ENCODE measurements around the gene SUPT3H. TPM values are rescaled to one million over a fixed set of nuclear protein-coding genes. Genes with fewer than 3 reads are reported as not detected.

SUPT3H gene
- total and polyA plus RNA-seq, 2 of the 8 experiments (the other 6 are each of a cell fraction or from before 2014, with no cell fraction given): 18.8 to 23.0 TPM

DNA sequence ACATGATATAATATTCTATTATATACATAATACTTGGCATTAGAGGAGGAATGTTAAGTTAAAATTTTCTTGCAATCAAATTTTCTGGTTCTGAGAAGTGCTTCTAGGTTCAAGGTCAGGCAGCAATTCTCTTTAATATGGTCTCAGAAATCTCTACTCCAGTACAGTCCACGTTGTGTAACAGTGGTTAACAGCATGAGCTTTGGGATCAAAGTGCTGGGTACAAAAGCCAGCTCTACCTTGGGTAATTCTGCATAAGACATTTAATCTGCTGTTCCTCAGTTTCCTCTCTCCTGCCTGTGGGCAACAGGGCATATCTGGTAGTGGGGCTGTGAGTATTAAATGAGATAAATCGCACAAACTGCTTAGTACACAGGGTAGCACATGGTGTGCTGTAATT lies 552.5 kb downstream of the SUPT3H start:
- Histone ChIP-seq H2BK15ac (ENCODE audit: low read length) (no peak overlapping the region), H3K9ac (replicated peaks in 1 of 4; ENCODE audit: extremely low read depth in 1 of 4, low read depth in 3 of 4, low read length in 3 of 4) (no peak overlapping the region), H3K27me3 (replicated peaks in 1 of 4; ENCODE audit: control insufficient read depth in 3 of 4, extremely low read depth in 1 of 4, insufficient read depth in 3 of 4, low read length in 3 of 4) (no peaks in the 10 kb centered on the region), H3K79me2 (ENCODE audit: control insufficient read depth in 1 of 2, insufficient read depth in 2 of 2, low read length in 2 of 2) (no peaks in the 10 kb centered on the region), H3K4me3 (ENCODE audit: extremely low read depth in 1 of 4, insufficient read depth in 2 of 4, low read depth in 3 of 4, low read length in 4 of 4) (no peak overlapping the region), H2BK120ac (replicated peaks; ENCODE audit: low read depth, low read length) (no peak overlapping the region), H4K91ac (replicated peaks; ENCODE audit: insufficient read length, low read length) (no peak overlapping the region), H3K79me1 (ENCODE audit: low read depth, low read length) (no peaks in the 10 kb centered on the region), H2AK5ac (ENCODE audit: low read depth, low read length) (no peak overlapping the region; the same call in 1 of the 2 replicates), H2BK20ac (ENCODE audit: low read length) (no peak overlapping the region), H4K20me1 (replicated peaks in 1 of 2; ENCODE audit: control insufficient read depth in 1 of 2, insufficient read depth in 2 of 2, low read length in 2 of 2) (no peaks in the 10 kb centered on the region), H3K18ac (ENCODE audit: extremely low read depth, low read length) (no peak overlapping the region), H2AFZ (ENCODE audit: low read length) (no peak overlapping the region), H3K9me3 (ENCODE audit: insufficient read depth in 2 of 2, low read depth in 1 of 2, low read length in 1 of 2) (no peaks in the 10 kb centered on the region), H3K56ac (replicated peaks; ENCODE audit: insufficient read length, low read depth, low read length) (no peak overlapping the region), H3K4ac (replicated peaks; ENCODE audit: insufficient read length, low read depth, low read length) (no peak overlapping the region), H3K36me3 (ENCODE audit: control insufficient read depth in 2 of 4, insufficient read depth in 4 of 4, low read length in 3 of 4) (no peaks in the 10 kb centered on the region), H3K27ac (ENCODE audit: low read depth, low read length) (no peak overlapping the region), H4K8ac (ENCODE audit: extremely low read depth, insufficient read depth, low read length) (no peak overlapping the region), H2BK5ac (ENCODE audit: low read depth, low read length) (no peak overlapping the region), H3K4me1 (replicated peaks in 1 of 4; ENCODE audit: control insufficient read depth in 3 of 4, insufficient read depth in 4 of 4, low read length in 3 of 4) (peaks cover 0 to 4% (median 0%) of the 10 kb centered on the region in 4 experiments; a peak in 1 of 7 replicates), H3K23ac (ENCODE audit: insufficient read length) (no peak overlapping the region), H4K5ac (ENCODE audit: insufficient read length, low read depth, low read length) (no peak overlapping the region), H3K4me2 (ENCODE audit: insufficient read depth in 1 of 2, low read depth in 2 of 2, low read length in 2 of 2) (no peak overlapping the region), H2BK12ac (ENCODE audit: low read depth, low read length) (no peak overlapping the region), H3K14ac (ENCODE audit: insufficient read length) (no peak overlapping the region), H3K23me2 (ENCODE audit: low read depth, low read length) (no peaks in the 10 kb centered on the region)
- 82% methylated on average over 2 of the region's 2 CpGs; no CpG with 5 or more reads in 1 of the 2 experiments for WGBS, 2 experiments (ENCODE audit: extremely low coverage in 1 of 2, insufficient coverage in 1 of 2, insufficient read length in 1 of 2, insufficient replicate concordance in 2 of 2, low coverage in 1 of 2, low lambda C conversion rate in 2 of 2, missing lambda C conversion rate in 1 of 2)
- TF ChIP-seq ZNF274 (IDR thresholded peaks at IDR 0.05; ENCODE audit: borderline replicate concordance, extremely low read depth, low read length) (no peak), ATF2 (IDR thresholded peaks at IDR 0.05; ENCODE audit: low read length) (no peak), FOSL1 (IDR thresholded peaks at IDR 0.05; ENCODE audit: insufficient read depth, low read depth, low read length) (no peak), BACH1 (IDR thresholded peaks at IDR 0.05; ENCODE audit: low read length) (no peak), TEAD4 (IDR thresholded peaks at IDR 0.05; ENCODE audit: low read depth, low read length) (no peak), GABPA (IDR thresholded peaks at IDR 0.05; ENCODE audit: borderline replicate concordance, insufficient read depth, low read length) (no peak)
- FAIRE-seq: no peak
- CTCF ChIA-PET (ENCODE audit: partially characterized antibody): interaction anchor here (0.7 to 4.4 kb wide), 3 partner anchors 32 to 198 kb away, joined by 3 to 14 read pairs (median 6); no protein-coding TSS in a partner anchor
- POLR2A ChIA-PET (ENCODE audit: partially characterized antibody): interaction anchor here (0.9 kb wide), 1 partner anchor 18 kb away, joined by 3 read pairs; no protein-coding TSS in a partner anchor
- DNase-seq (ENCODE audit: low read depth in 1 of 2, low spot score in 2 of 2): no peak
